Heart left ventricle (tissue), 13 donors: ENCODE results near the gene SH3D19.

Experiments used
- POLR2A ChIP-seq, 2 donors: fragments of 450-650 bp; IDR thresholded peaks; one replicate each; pipeline ENCODE4 v1.6.1; 2017; ENCODE audit warnings: antibody characterized with exemption in 2 of 2, mild to moderate bottlenecking in 2 of 2, moderate library complexity in 2 of 2
- TF ChIP-seq, protein P1 (sequence below), 12 donors: fragments of 200-600 bp; sonication (generic) in 4 of 12; IDR thresholded peaks; one replicate each; pipeline versions ENCODE4 v1.5.0 to v1.8.0; 2018 to 2022; ENCODE audit warnings: antibody characterized with exemption in 12 of 12, mild to moderate bottlenecking in 5 of 12
- donor health status: ischemic (EF 13 %, LVEDD 7.1; RV severe dilation, severe dysfunction).
- donor health status: DM: no; HTN: yes; CAD: no.
- donor health status: DM: no; HTN: no; CAD: no.
- donor health status: ischemic (EF 25% LVEDD 6.9; RV normal size, moderate dysfunction).
- donor health status: ischemic (EF 25% LVEDD 5.7; RV mildly dilated, moderate dysfunction).
- donor health status: ischemic (EF 35%, LVEDD 5.7; RV mildly dilated, moderate dysfunction).
- donor health status: nonischemic (EF 11% LVEDD 7.7; RV severe dilation, severe dysfunction).
- donor health status: DM: yes; HTN: yes; CAD: no.
- donor health status: PGD.
- donor health status: ischemic (EF 29% LVEDD 5.4; RV normal size, mild dysfunction).
- donor health status: nonischemic (EF 23%, LVEDD 6.1; RV moderate dilation, normal function).

DNA sequence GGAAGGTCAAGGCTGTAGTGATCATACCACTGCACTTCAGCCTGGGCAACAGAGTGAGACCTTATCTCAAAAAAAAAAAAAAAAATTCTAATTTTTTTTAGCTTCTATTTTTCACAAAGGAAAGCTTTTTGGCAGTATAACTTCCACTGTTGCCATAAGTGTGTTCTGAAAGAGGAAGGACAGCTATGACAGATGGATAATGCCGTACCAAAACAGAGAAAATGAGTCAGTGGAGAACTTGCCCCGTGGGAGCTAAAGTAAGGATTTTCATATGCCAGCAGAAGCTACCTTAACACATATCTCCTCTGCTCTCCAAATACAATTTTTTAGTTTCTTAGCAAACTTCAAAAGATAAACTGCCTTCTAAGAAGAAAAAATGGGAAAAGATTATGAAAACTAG, 182.2 kb downstream of the SH3D19 start:
- TF ChIP-seq, protein P1, sequence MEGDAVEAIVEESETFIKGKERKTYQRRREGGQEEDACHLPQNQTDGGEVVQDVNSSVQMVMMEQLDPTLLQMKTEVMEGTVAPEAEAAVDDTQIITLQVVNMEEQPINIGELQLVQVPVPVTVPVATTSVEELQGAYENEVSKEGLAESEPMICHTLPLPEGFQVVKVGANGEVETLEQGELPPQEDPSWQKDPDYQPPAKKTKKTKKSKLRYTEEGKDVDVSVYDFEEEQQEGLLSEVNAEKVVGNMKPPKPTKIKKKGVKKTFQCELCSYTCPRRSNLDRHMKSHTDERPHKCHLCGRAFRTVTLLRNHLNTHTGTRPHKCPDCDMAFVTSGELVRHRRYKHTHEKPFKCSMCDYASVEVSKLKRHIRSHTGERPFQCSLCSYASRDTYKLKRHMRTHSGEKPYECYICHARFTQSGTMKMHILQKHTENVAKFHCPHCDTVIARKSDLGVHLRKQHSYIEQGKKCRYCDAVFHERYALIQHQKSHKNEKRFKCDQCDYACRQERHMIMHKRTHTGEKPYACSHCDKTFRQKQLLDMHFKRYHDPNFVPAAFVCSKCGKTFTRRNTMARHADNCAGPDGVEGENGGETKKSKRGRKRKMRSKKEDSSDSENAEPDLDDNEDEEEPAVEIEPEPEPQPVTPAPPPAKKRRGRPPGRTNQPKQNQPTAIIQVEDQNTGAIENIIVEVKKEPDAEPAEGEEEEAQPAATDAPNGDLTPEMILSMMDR (IDR thresholded peaks at IDR 0.05) = no peak
- no peak for TF ChIP-seq POLR2A (IDR thresholded peaks at IDR 0.05)
